ENCODE results near the gene TACC2. TPM values are rescaled to one million over a fixed set of nuclear protein-coding genes. Genes with fewer than 3 reads are reported as not detected.

TACC2 gene
- total RNA-seq, 2 experiments from 2014 or later, result not detected

DNA sequence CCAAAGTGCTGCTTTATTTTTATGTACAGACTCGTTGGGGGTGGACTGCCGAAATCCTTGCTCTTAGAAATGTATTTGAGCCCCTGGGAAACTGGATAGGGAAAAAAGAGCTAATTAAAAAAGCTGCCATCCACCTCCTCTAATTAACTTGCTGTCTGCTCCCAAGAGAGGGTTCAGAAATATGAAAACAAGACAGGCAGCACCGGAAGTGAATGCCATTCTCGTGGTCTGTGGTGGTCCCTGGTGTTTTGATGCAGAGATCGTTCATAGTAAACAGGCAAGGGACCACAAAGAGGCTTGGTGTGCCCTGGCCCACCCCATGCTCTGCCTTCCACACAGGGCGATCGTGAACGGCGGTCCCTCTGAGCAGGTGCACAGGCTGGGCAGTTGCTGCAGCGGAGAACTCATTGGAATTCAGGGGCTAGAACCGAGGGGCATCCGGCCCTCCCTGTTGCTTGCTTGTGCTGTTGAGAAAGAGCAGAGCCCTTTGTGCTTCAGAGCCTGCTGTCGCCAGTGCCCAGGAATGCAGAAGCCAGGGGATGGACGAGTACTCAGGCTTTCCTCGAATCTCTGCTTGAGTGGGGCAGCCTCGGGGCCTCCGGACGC, 203.1 kb downstream of the TACC2 start:
- POLR2A ChIA-PET, result no interaction called here
- intact Hi-C loops (cut with micrococcal nuclease; ENCODE audit: unreplicated experiment), result no loop called here
- Histone ChIP-seq H3K79me2 (ENCODE audit: insufficient read depth, low read depth, low read length) (no peaks in the 10 kb centered on the region), H3K36me3 (ENCODE audit: insufficient read depth, low read length) (no peaks in the 10 kb centered on the region), H3K4me2 (ENCODE audit: low read length) (no peak overlapping the region), H3K27ac (ENCODE audit: low read depth, low read length, poor library complexity, severe bottlenecking) (no peak overlapping the region), H3K4me1 (ENCODE audit: insufficient read depth, low read length, poor library complexity, severe bottlenecking) (no peaks in the 10 kb centered on the region), H3K4me3 (ENCODE audit: low read depth, low read length, poor library complexity, severe bottlenecking) (no peak overlapping the region), H3K9me3 (ENCODE audit: low read length) (no peaks in the 10 kb centered on the region), H3K9me2 (ENCODE audit: insufficient read depth, low read length) (no peaks in the 10 kb centered on the region), H4K20me1 (ENCODE audit: insufficient read depth, low read length) (no peaks in the 10 kb centered on the region), H2AFZ (ENCODE audit: low read length) (no peak overlapping the region)
- no peak for TF ChIP-seq EZH2phosphoT487 (IDR thresholded peaks at IDR 0.05; ENCODE audit: borderline replicate concordance, low read depth, low read length)
- TF ChIP-seq, protein P1, sequence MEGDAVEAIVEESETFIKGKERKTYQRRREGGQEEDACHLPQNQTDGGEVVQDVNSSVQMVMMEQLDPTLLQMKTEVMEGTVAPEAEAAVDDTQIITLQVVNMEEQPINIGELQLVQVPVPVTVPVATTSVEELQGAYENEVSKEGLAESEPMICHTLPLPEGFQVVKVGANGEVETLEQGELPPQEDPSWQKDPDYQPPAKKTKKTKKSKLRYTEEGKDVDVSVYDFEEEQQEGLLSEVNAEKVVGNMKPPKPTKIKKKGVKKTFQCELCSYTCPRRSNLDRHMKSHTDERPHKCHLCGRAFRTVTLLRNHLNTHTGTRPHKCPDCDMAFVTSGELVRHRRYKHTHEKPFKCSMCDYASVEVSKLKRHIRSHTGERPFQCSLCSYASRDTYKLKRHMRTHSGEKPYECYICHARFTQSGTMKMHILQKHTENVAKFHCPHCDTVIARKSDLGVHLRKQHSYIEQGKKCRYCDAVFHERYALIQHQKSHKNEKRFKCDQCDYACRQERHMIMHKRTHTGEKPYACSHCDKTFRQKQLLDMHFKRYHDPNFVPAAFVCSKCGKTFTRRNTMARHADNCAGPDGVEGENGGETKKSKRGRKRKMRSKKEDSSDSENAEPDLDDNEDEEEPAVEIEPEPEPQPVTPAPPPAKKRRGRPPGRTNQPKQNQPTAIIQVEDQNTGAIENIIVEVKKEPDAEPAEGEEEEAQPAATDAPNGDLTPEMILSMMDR (conservative IDR thresholded peaks at IDR 0.05; ENCODE audit: low read length), result no peak
- CTCF ChIA-PET (ENCODE audit: unreplicated experiment), result no interaction called here
- no peak for DNase-seq (ENCODE audit: low spot score)
- BruUV-seq (replicated peaks), result no TSS peak

GRCh38 chr10:122194251-122194650, 205.3 kb downstream of the TACC2 start:
- H3K4me3 ChIP-seq (ENCODE audit: low read depth, low read length, poor library complexity, severe bottlenecking), result no peak overlapping the region
- H3K79me2 ChIP-seq (ENCODE audit: insufficient read depth, low read depth, low read length), result no peaks in the 10 kb centered on the region
- intact Hi-C loops (cut with micrococcal nuclease; ENCODE audit: unreplicated experiment), result no loop called here
- no peaks in the 10 kb centered on the region for H3K36me3 ChIP-seq (ENCODE audit: insufficient read depth, low read length)
- no TSS peak for BruUV-seq (replicated peaks)
- ChIA-PET POLR2A (no interaction called here), CTCF (ENCODE audit: unreplicated experiment) (no interaction called here)
- no peaks in the 10 kb centered on the region for H3K9me3 ChIP-seq (ENCODE audit: low read length)
- no peaks in the 10 kb centered on the region for H3K9me2 ChIP-seq (ENCODE audit: insufficient read depth, low read length)
- no peak overlapping the region for H2AFZ ChIP-seq (ENCODE audit: low read length)
- H3K4me1 ChIP-seq (ENCODE audit: insufficient read depth, low read length, poor library complexity, severe bottlenecking), result no peaks in the 10 kb centered on the region
- H3K4me2 ChIP-seq (ENCODE audit: low read length), result no peak overlapping the region
- no peak overlapping the region for H3K27ac ChIP-seq (ENCODE audit: low read depth, low read length, poor library complexity, severe bottlenecking)
- no peak for TF ChIP-seq EZH2phosphoT487 (IDR thresholded peaks at IDR 0.05; ENCODE audit: borderline replicate concordance, low read depth, low read length)
- no peaks in the 10 kb centered on the region for H4K20me1 ChIP-seq (ENCODE audit: insufficient read depth, low read length)
- no peak for DNase-seq (ENCODE audit: low spot score)

GRCh38 chr10:122196218-122196617, 207.3 kb downstream of the TACC2 start:
- Histone ChIP-seq H3K79me2 (ENCODE audit: insufficient read depth, low read depth, low read length) (no peaks in the 10 kb centered on the region), H3K9me3 (ENCODE audit: low read length) (no peaks in the 10 kb centered on the region), H3K9me2 (ENCODE audit: insufficient read depth, low read length) (no peaks in the 10 kb centered on the region), H3K36me3 (ENCODE audit: insufficient read depth, low read length) (no peaks in the 10 kb centered on the region), H2AFZ (ENCODE audit: low read length) (no peak overlapping the region), H3K4me3 (ENCODE audit: low read depth, low read length, poor library complexity, severe bottlenecking) (no peak overlapping the region), H3K4me1 (ENCODE audit: insufficient read depth, low read length, poor library complexity, severe bottlenecking) (no peaks in the 10 kb centered on the region), H4K20me1 (ENCODE audit: insufficient read depth, low read length) (no peaks in the 10 kb centered on the region), H3K4me2 (ENCODE audit: low read length) (no peak overlapping the region), H3K27ac (ENCODE audit: low read depth, low read length, poor library complexity, severe bottlenecking) (no peak overlapping the region)
- no peak for DNase-seq (ENCODE audit: low spot score)
- POLR2A ChIA-PET, result no interaction called here
- no TSS peak for BruUV-seq (replicated peaks)
- intact Hi-C loops (cut with micrococcal nuclease; ENCODE audit: unreplicated experiment), result no loop called here
- CTCF ChIA-PET (ENCODE audit: unreplicated experiment), result no interaction called here
- no peak for TF ChIP-seq EZH2phosphoT487 (IDR thresholded peaks at IDR 0.05; ENCODE audit: borderline replicate concordance, low read depth, low read length)
- TF ChIP-seq, protein P1 (conservative IDR thresholded peaks at IDR 0.05; ENCODE audit: low read length), result no peak

Measured in OCI-LY7 (cell line).